Stimulated activated CD8-positive, alpha-beta memory T cell treated with anti-CD3 and anti-CD28 coated beads, Interleukin-4, amount 100 ng/mL, for 1 hour (primary cell): Measurements from ENCODE around the gene RIN3.

Experiments
- DNase-seq, 2 donors: peaks; one replicate each; pipeline ENCODE4 v3.0.0-alpha.2; 2020; ENCODE audit warnings: low read depth in 2 of 2, low spot score in 1 of 2

RIN3 gene

DNA sequence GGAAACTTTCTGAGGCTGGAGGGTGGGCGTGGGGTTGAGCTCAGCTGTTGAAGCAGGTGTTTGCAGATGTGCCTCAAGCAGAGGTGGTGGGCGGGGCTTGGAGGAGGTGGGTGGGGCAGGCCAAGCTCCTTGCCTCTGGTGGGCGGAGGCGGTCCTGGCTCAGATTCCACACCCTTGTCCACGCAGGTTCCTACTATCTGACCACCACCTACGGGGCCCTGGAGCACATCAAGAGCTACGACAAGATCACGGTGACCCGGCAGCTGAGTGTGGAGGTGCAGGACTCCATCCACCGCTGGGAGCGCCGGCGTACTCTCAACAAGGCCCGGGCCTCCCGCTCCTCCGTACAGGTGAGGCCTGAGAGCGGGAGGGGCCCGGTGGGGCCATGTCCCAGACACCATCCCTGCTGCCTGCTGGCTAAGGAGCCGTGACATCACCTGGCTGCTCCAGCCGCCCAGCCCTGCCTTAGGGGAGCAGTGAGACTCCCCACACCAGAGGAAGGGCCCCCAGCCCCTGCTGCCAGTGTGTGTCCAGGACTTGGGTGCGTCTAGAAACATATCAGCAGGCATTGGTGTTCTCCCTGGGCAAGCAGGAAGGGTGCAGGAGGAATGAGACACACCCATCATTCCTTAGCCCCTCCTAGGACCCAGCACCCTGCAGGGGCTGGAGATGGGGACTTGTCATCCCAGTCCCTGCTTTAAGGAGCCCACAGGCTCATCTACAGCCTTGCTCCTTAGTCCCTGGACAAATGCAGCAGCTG is 171.4 kb downstream of the RIN3 start:
- DNase-seq: no peak

DNA sequence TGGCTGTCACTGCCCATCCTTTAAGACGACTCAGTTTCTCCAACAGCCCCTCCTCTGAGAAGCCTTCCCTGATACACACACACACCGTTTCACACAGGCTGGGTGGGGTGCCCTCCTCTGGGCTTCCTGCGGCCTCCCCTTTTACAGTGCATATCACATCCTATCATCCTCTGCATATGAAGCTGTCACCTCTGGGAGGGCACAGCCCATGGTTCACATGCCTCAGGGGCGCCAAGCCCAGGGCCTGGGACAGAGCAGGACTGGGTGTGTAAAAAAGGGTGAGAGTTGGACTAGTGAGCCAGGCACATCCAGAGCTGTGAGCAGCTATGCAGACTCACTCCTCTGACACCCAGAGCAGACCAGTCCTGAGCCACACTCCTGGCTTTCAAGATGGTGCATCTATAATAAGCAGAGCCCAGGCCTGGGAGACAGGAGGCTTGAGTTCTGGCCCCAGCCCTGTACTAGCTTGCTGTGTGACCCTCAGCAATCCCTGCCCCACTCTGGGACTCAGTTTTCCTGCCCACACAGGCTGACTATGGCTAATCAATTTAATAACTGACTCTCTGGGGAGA is 172.3 kb downstream of the RIN3 start:
- no peak for DNase-seq

- DNase-seq: no peak
Measured at GRCh38 chr14:92686411-92686899, 172.9 kb downstream of the RIN3 start.

GRCh38 chr14:92686900-92687427 is 173.4 kb downstream of the RIN3 start:
- DNase-seq: peak; percentile 32 to 40

- DNase-seq: no peak
Measured at GRCh38 chr14:92687681-92688433, 174.3 kb downstream of the RIN3 start.

GRCh38 chr14:92688434-92689375 is 175.1 kb downstream of the RIN3 start:
- no peak for DNase-seq

DNA sequence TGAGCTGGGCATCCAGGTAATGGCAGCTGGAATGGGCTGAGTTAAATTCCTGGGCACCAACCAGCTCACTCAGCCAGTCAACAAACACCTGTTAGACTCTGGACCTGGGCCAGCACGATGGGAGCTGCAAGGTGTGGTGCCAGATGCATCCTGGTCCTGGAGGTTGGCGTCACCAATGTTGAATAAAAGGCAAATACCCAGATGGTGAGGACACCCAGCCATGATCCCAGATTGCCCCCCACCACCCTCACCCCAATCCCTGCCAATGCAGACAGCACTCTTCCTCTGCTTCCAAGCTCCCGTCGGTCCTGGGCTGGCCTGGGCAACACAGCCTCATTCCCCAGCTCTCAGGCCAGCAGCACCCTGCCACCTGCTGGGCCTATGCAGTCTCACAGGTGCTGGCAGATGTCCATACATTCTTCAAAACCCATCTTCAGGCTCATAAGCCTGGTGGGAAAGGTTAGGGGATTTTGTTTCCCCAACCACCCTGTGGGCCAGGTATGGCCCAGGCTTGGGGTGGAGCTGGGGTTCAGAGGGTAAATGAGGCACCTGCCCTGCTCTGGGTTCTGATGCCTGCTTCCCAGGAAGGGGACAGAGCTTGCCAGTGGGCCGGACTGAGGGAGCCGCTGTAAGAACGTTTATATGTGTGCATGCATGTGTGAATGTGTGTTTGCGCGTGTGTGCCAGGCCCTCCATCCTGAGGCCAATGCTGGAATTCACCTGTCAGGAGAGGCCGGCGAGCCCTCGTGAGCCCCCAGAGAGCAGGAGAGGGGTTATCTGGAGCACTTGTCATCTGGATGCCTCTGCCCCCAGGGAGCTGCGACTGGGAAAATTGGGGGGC is 176.8 kb downstream of the RIN3 start:
- no peak for DNase-seq

- no peak for DNase-seq
Measured at GRCh38 chr14:92692822-92693226, 179.2 kb downstream of the RIN3 start.

DNA sequence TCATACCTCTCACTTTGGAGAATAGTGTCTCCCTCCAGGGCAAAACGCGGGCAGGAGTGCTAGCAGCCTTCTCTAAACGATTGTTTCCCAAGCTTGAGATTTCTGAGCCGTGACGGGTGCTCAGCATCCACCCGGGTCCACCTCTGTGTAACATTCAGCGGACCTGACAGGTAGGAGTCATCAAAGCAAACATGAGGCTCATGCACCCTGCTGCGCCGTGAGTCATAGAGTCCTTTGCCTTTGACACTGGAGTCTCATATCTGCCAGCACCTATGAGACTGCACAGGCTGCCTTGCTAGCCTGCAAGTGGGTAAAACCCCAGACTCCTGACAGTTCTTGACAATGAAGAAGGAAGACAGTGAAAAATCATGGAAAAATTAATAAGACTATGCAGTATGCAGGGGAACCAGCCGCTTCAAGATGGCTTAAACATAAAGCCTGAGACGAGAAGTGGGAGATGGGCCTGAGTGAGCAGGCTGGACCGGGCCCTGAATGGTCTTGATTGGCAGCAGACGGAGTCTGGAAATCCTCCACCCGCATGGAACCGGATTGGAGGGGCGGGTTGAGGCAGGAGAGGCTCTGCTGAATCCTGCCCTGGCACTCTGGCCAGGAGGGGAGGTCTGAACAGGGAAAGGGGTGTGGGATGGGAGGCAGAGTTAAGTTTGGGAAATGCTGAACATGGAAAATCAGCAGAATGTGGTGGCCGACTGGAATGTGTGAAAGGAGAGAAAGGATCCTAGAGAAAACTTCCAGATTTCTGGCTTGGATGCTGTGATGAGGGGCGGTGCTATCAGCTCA is 180.6 kb downstream of the RIN3 start:
- no peak for DNase-seq

- no peak for DNase-seq
Measured at GRCh38 chr14:92694807-92695206, 181.2 kb downstream of the RIN3 start.

DNA sequence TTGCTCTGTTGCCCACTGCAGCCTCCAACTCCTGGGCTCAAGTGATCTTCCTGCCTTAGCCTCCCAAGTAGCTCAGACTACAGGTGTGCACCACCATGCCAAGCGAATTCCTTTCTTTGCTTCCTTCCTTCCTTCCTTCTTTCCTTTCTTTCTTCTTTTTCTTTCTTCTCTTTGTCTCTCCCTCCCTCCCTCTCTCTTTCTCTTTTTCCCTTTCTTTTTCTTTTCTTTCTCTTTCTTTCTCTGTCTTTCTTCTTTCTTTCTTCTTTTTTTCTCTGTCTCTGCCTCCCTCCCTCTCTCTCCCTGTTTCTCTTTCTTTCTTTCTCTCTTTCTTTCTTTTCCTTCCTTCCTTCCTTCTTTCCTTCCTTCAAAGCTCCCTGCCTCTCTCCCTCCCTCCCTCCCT is 182.0 kb downstream of the RIN3 start:
- no peak for DNase-seq

GRCh38 chr14:92696366-92696765 is 182.8 kb downstream of the RIN3 start:
- DNase-seq: no peak

GRCh38 chr14:92698393-92698792 is 184.8 kb downstream of the RIN3 start:
- DNase-seq: no peak

GRCh38 chr14:92701826-92702225 is 188.2 kb downstream of the RIN3 start:
- DNase-seq: no peak

GRCh38 chr14:92702441-92702918 is 188.9 kb downstream of the RIN3 start:
- no peak for DNase-seq

GRCh38 chr14:92703516-92703915 is 189.9 kb downstream of the RIN3 start:
- DNase-seq: no peak

DNA sequence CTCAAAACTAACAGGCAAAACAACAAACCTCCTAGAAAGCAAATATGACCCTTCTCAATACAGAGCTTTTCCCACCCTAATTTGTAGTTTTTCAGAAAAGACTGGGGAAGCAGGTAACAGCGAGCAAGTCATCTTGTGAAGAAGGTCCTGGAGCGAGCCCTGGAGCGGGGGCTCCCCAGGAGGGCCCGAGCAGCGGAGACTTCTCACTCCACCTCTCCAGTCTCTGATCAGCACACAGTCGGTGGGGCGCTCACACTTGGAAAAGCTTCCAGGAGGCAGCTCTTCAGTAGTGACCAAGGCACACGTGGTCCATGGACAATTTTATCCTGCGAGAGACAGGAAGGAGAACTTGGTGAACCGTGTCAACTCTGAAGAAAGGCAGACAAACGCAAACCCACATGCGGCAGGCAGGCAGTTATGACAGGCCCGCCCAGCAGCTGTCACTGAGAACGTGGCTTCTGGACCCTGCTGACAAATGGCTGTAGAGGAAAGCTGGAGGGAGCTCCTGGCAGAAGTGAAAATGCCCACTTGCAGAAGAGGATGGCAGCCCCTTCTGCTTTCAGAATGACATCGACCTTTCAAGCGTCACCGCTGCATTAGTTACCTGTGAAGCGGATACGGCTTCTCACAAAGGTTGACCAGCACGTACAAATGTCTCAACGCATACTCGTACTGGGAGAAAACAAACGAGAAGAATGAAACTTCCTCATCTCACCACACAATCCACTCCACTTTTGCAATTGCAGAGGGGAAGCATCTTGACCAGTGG is 190.6 kb downstream of the RIN3 start:
- DNase-seq: no peak

DNA sequence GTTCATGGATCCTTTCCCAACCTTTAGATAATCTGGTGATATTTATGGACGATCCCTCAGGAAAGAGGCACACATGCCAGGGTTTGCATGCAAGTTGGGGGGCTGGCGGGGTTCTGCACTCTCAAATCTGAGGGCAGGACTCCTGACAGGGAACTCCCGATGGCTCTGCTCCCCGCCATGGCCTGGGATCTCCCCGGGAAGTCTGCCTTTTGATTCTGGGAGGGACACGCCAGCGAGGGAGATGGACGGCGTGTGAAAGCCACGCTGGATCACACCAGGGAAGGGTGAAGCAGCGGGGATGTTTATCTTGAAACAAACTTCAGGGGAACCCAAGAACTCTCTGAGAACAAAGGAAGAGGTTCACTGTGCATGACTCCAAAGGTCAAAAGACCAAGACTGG is 191.2 kb downstream of the RIN3 start:
- no peak for DNase-seq
